Effector CD8-positive, alpha-beta T cell (primary cell): Measurements from ENCODE around the gene MACROD1.

Experiments used
- DNase-seq: peaks from one replicate; lab custom pipeline; 2025; lab: John Stamatoyannopoulos, UW

The MACROD1 gene

GRCh38 chr11:64152841-64153691, 12.8 kb downstream of the MACROD1 start:
- DNase-seq = peak; percentile 56

- no peak for DNase-seq
Measured at GRCh38 chr11:64151337-64151736, 14.6 kb downstream of the MACROD1 start.

- DNase-seq = no peak
Measured at GRCh38 chr11:64150481-64151239, 15.3 kb downstream of the MACROD1 start.

GRCh38 chr11:64150051-64150450, 15.9 kb downstream of the MACROD1 start:
- DNase-seq = no peak

GRCh38 chr11:64148917-64149617, 16.8 kb downstream of the MACROD1 start:
- no peak for DNase-seq

- DNase-seq = peak; percentile 65
Measured at GRCh38 chr11:64148226-64148916, 17.5 kb downstream of the MACROD1 start.

GRCh38 chr11:64146036-64146955, 19.6 kb downstream of the MACROD1 start:
- DNase-seq = peak; percentile 41

- no peak for DNase-seq
Measured at GRCh38 chr11:64144587-64145472, 21.1 kb downstream of the MACROD1 start.

GRCh38 chr11:64141081-64141783, 24.7 kb downstream of the MACROD1 start:
- no peak for DNase-seq

- DNase-seq = no peak
Measured at GRCh38 chr11:64140082-64140481, 25.8 kb downstream of the MACROD1 start.

- DNase-seq = no peak
Measured at GRCh38 chr11:64139049-64139448, 26.9 kb downstream of the MACROD1 start.

- no peak for DNase-seq
Measured at GRCh38 chr11:64138398-64138797, 27.5 kb downstream of the MACROD1 start.

GRCh38 chr11:64136765-64137441, 29.0 kb downstream of the MACROD1 start:
- DNase-seq = no peak

- DNase-seq = no peak
Measured at GRCh38 chr11:64135711-64136110, 30.2 kb downstream of the MACROD1 start.

- no peak for DNase-seq
Measured at GRCh38 chr11:64134963-64135362, 30.9 kb downstream of the MACROD1 start.

GRCh38 chr11:64132982-64133705, 32.8 kb downstream of the MACROD1 start:
- DNase-seq = no peak

- no peak for DNase-seq
Measured at GRCh38 chr11:64132191-64132771, 33.6 kb downstream of the MACROD1 start.
